ENCODE results near the gene BACH2. TPM values are rescaled to one million over a fixed set of nuclear protein-coding genes. Genes with fewer than 3 reads are reported as not detected.

The BACH2 gene
- total and polyA plus RNA-seq, 10 of the 15 experiments (the other 5 are each of a cell fraction or from before 2014, with no cell fraction given), result 0.03 to 0.28 (median 0.04) TPM; not detected in 3

- no peak for TF ChIP-seq IKZF2 (IDR thresholded peaks at IDR 0.05)
- TF ChIP-seq, protein P1, sequence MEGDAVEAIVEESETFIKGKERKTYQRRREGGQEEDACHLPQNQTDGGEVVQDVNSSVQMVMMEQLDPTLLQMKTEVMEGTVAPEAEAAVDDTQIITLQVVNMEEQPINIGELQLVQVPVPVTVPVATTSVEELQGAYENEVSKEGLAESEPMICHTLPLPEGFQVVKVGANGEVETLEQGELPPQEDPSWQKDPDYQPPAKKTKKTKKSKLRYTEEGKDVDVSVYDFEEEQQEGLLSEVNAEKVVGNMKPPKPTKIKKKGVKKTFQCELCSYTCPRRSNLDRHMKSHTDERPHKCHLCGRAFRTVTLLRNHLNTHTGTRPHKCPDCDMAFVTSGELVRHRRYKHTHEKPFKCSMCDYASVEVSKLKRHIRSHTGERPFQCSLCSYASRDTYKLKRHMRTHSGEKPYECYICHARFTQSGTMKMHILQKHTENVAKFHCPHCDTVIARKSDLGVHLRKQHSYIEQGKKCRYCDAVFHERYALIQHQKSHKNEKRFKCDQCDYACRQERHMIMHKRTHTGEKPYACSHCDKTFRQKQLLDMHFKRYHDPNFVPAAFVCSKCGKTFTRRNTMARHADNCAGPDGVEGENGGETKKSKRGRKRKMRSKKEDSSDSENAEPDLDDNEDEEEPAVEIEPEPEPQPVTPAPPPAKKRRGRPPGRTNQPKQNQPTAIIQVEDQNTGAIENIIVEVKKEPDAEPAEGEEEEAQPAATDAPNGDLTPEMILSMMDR (IDR thresholded peaks at IDR 0.05 in 2 of 3, conservative IDR thresholded peaks at IDR 0.05 in 1 of 3; ENCODE audit: control insufficient read depth in 2 of 3, extremely low read depth in 1 of 3, insufficient read depth in 1 of 3, low read depth in 3 of 3, low read length in 3 of 3), result no peak
- TF ChIP-seq, protein P2, sequence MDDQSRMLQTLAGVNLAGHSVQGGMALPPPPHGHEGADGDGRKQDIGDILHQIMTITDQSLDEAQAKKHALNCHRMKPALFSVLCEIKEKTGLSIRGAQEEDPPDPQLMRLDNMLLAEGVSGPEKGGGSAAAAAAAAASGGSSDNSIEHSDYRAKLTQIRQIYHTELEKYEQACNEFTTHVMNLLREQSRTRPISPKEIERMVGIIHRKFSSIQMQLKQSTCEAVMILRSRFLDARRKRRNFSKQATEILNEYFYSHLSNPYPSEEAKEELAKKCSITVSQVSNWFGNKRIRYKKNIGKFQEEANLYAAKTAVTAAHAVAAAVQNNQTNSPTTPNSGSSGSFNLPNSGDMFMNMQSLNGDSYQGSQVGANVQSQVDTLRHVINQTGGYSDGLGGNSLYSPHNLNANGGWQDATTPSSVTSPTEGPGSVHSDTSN (IDR thresholded peaks at IDR 0.05; ENCODE audit: insufficient replicate concordance, low read depth, low read length), result no peak
- TF ChIP-seq NFXL1 (IDR thresholded peaks at IDR 0.05; ENCODE audit: borderline replicate concordance), result no peak
- no peak for TF ChIP-seq EP300 (IDR thresholded peaks at IDR 0.05; ENCODE audit: borderline replicate concordance in 1 of 2, control insufficient read depth in 1 of 2, low read depth in 2 of 2, low read length in 2 of 2)
- no peak for TF ChIP-seq SMAD5 (IDR thresholded peaks at IDR 0.05; ENCODE audit: low read depth)
Measured at GRCh38 chr6:90173262-90173925, 123.2 kb downstream of the BACH2 start (continued).

DNA sequence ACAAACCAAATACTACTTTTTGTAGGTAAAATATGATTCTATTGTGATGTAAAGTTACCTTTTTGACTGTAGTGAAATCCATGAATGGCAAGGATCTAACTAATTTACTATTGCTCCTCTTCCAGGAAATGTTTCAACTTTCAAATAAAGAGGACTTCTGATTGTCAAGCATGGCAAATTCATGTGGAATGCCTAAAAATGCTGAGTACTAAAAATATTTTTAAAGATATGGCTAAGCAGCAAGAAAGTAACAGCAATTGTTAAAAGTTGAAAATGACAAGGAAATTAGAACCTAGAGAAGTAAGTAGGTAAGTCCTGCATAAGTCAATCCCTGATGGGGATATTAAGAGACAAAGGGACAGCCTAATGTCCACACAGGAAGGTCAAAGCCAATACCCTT is 126.0 kb downstream of the BACH2 start:
- no peak overlapping the region for H3K4me2 ChIP-seq (ENCODE audit: control insufficient read depth, insufficient read depth)
- BruUV-seq (replicated peaks), result no TSS peak
- no peaks in the 10 kb centered on the region for H3K27me3 ChIP-seq (replicated peaks in 1 of 2; ENCODE audit: control insufficient read depth in 2 of 2, insufficient read depth in 2 of 2, low read length in 1 of 2)
- SMC1A ChIA-PET (ENCODE audit: uncharacterized antibody, unreplicated experiment), result no interaction called here
- H3K9me3 ChIP-seq (replicated peaks; ENCODE audit: control insufficient read depth, insufficient read depth, low read length), result no peaks in the 10 kb centered on the region
- H3K4me1 ChIP-seq (ENCODE audit: control insufficient read depth, insufficient read depth, low read length), result no peaks in the 10 kb centered on the region
- no peak overlapping the region for H2AFZ ChIP-seq (ENCODE audit: control insufficient read depth, low read depth, low read length)
- TF ChIP-seq TCF3 (IDR thresholded peaks at IDR 0.05; ENCODE audit: borderline replicate concordance, insufficient read depth, low read depth, low read length), result no peak
- TF ChIP-seq MTA2 (IDR thresholded peaks at IDR 0.05; ENCODE audit: low read depth), result no peak
- TF ChIP-seq, protein P3, sequence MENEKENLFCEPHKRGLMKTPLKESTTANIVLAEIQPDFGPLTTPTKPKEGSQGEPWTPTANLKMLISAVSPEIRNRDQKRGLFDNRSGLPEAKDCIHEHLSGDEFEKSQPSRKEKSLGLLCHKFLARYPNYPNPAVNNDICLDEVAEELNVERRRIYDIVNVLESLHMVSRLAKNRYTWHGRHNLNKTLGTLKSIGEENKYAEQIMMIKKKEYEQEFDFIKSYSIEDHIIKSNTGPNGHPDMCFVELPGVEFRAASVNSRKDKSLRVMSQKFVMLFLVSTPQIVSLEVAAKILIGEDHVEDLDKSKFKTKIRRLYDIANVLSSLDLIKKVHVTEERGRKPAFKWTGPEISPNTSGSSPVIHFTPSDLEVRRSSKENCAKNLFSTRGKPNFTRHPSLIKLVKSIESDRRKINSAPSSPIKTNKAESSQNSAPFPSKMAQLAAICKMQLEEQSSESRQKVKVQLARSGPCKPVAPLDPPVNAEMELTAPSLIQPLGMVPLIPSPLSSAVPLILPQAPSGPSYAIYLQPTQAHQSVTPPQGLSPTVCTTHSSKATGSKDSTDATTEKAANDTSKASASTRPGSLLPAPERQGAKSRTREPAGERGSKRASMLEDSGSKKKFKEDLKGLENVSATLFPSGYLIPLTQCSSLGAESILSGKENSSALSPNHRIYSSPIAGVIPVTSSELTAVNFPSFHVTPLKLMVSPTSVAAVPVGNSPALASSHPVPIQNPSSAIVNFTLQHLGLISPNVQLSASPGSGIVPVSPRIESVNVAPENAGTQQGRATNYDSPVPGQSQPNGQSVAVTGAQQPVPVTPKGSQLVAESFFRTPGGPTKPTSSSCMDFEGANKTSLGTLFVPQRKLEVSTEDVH (IDR thresholded peaks at IDR 0.05; ENCODE audit: low read depth, partially characterized antibody), result no peak
- TF ChIP-seq NFYB (IDR thresholded peaks at IDR 0.05; ENCODE audit: insufficient read depth, low read depth, low read length), result no peak
- TF ChIP-seq MYB (IDR thresholded peaks at IDR 0.05; ENCODE audit: borderline replicate concordance, low read depth, low read length), result no peak
- RAD21 ChIA-PET (ENCODE audit: unreplicated experiment), result no interaction called here
- ATAC-seq (no peak), DNase-seq (ENCODE audit: low read depth, low spot score) (no peak), FAIRE-seq (no peak)
- no peaks in the 10 kb centered on the region for H3K79me2 ChIP-seq (ENCODE audit: control insufficient read depth, insufficient read depth, low read length)
- CTCF ChIA-PET, result no interaction called here
- in situ Hi-C loops (cut with MboI) (no loop called here), intact Hi-C loops (cut with micrococcal nuclease; ENCODE audit: unreplicated experiment) (no loop called here)
- H3K27ac ChIP-seq (ENCODE audit: control insufficient read depth, insufficient read depth), result no peak overlapping the region
- H3K4me3 ChIP-seq, result no peak overlapping the region
- no peak overlapping the region for H3K9ac ChIP-seq (ENCODE audit: control insufficient read depth, insufficient read depth, low read length)
- no peaks in the 10 kb centered on the region for H3K36me3 ChIP-seq (ENCODE audit: control insufficient read depth in 2 of 2, insufficient read depth in 2 of 2, low read length in 1 of 2)
- H4K20me1 ChIP-seq (ENCODE audit: control insufficient read depth, insufficient read depth), result no peaks in the 10 kb centered on the region
- POLR2A ChIA-PET, result no interaction called here
